Measurements from ENCODE around the gene ACTL6B.
A peak's percentile ranks its signal among the peaks of the same experiment; 100 is the strongest.

DNA sequence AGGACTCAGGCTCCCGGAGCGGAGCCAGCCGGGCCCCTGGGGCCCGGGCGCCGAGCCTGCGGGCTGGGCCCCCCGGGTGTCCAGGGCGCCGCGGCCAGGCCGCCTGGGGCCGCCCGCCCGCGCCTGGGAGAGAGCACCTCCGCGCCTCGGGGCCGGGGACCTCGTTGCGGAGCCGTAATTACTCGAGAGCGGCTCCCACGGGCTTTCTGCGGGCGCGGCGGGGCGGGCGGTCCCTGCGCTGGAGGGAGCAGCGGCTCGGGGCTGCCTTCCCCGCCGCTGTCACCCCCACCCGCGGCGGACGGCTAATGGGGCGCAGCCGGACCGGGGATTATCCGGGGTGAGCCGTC lies 18.8 kb upstream of the ACTL6B start:
- TF ChIP-seq EZH2 (conservative IDR thresholded peaks at IDR 0.05; ENCODE audit: low read depth, low read length) (no peak), ZC3H4 (CRISPR knock-in tag; IDR thresholded peaks at IDR 0.05; ENCODE audit: borderline replicate concordance) (no peak), ZBTB8A (CRISPR knock-in tag; IDR thresholded peaks at IDR 0.05; ENCODE audit: borderline replicate concordance, low read depth) (no peak), ZNF142 (CRISPR knock-in tag; IDR thresholded peaks at IDR 0.05) (0 out of 2 replicates have a peak, but pooled peaks have one; percentile 34), BRCA1 (CRISPR knock-in tag; IDR thresholded peaks at IDR 0.05) (no peak), ZNF644 (CRISPR knock-in tag; IDR thresholded peaks at IDR 0.05; ENCODE audit: low read depth) (no peak), EP300 (IDR thresholded peaks at IDR 0.05; ENCODE audit: low read depth in 2 of 2, low read length in 2 of 2) (no peak), EP300 (CRISPR knock-in tag; IDR thresholded peaks at IDR 0.05; ENCODE audit: borderline replicate concordance) (no peak), ZNF260 (CRISPR knock-in tag; IDR thresholded peaks at IDR 0.05; ENCODE audit: borderline replicate concordance, low read depth) (no peak), CREB1 (IDR thresholded peaks at IDR 0.05) (no peak), CREB1 (CRISPR knock-in tag; IDR thresholded peaks at IDR 0.05) (no peak), CEBPZ (IDR thresholded peaks at IDR 0.05; ENCODE audit: low read length) (no peak), ZNF33A (CRISPR knock-in tag; IDR thresholded peaks at IDR 0.05; ENCODE audit: borderline replicate concordance) (no peak), ZBTB40 (IDR thresholded peaks at IDR 0.05) (no peak), ZBTB40 (CRISPR knock-in tag; IDR thresholded peaks at IDR 0.05) (no peak), ZNF839 (CRISPR knock-in tag; IDR thresholded peaks at IDR 0.05; ENCODE audit: borderline replicate concordance) (no peak)
- TF ChIP-seq, protein P1, sequence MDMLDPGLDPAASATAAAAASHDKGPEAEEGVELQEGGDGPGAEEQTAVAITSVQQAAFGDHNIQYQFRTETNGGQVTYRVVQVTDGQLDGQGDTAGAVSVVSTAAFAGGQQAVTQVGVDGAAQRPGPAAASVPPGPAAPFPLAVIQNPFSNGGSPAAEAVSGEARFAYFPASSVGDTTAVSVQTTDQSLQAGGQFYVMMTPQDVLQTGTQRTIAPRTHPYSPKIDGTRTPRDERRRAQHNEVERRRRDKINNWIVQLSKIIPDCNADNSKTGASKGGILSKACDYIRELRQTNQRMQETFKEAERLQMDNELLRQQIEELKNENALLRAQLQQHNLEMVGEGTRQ (IDR thresholded peaks at IDR 0.05; ENCODE audit: low read depth, low read length) = no peak
- TF ChIP-seq, protein P1 (CRISPR knock-in tag; IDR thresholded peaks at IDR 0.05; ENCODE audit: borderline replicate concordance) = no peak
